22Rv1 (cell line): ENCODE results near the gene CLINT1.

Source experiments
- CTCF ChIP-seq: fragments of 450-650 bp; IDR thresholded peaks from 2 replicates; pipeline ENCODE4 v1.5.1; 2017; ENCODE audit warnings: mild to moderate bottlenecking
- ZFX ChIP-seq: fragments of 450-650 bp; IDR thresholded peaks from 2 replicates; pipeline ENCODE4 v1.6.1; 2017; ENCODE audit warnings: antibody characterized with exemption, borderline replicate concordance

DNA sequence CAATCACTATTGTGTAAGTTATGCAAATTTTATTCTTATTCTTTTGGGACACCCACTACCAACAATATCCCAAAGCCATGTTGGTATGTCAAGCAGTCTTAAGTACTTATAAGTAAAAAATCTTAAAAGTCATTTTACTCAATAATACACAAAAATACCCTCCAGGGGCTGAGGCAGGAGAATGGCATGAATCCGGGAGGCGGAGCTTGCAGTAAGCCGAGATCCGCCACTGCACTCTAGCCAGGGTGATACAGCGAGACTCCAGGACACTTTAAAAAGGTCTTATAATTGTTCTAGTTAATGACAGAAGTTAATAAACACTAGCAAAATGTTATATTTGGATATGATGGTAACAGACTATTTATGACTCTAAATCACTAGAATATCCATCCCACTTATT, 16.8 kb downstream of the CLINT1 start:
- no peak for TF ChIP-seq CTCF
- no peak for TF ChIP-seq ZFX
